GM20000 (cell line): ENCODE data around the gene NR1D1.

ENCODE experiments used
- DNase-seq: peaks from one replicate; pipeline ENCODE4 v3.0.0; 2012; ENCODE audit warnings: low spot score
- CTCF ChIP-seq: IDR thresholded peaks from 2 replicates; pipeline ENCODE4 v1.5.1; 2012; ENCODE audit warnings: mild to moderate bottlenecking, control low read depth; ENCODE audit errors: extremely low read depth, missing control alignments

NR1D1 gene

DNA sequence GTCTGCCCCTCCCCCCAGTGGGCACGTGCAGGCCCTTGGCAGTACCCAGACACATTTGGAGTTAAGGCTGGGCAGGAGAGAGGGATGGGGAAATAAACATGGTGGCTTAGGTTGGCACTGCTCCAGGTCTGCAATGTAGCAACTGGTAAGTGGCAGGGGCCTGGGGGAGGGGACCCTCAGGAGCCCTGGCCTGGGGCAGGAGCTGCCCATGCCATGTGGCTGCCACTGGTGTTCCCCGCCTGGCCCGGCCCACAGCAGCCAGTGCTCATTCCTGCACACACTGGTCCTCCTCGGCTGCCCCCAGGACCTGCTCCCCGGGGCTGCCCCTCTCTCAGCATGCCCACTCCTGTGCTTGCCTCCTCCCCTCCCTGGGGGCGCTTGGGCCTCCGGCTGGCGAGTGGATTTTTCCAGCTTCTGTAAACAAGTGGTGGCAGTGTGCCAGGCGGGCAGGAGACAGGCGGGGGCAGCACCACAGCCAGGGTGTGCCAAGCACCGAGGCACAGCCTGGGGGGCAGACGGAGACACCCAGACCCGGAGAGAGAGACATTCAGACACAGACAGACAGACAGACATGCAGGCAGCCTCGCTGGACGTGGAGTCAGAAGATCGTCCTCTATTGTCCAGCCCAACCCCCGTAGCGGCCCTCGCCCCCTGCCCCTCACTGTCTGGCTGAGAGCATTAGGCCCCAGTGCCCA, 28.2 kb downstream of the NR1D1 start:
- DNase-seq, result no peak
- TF ChIP-seq CTCF, result no peak

DNA sequence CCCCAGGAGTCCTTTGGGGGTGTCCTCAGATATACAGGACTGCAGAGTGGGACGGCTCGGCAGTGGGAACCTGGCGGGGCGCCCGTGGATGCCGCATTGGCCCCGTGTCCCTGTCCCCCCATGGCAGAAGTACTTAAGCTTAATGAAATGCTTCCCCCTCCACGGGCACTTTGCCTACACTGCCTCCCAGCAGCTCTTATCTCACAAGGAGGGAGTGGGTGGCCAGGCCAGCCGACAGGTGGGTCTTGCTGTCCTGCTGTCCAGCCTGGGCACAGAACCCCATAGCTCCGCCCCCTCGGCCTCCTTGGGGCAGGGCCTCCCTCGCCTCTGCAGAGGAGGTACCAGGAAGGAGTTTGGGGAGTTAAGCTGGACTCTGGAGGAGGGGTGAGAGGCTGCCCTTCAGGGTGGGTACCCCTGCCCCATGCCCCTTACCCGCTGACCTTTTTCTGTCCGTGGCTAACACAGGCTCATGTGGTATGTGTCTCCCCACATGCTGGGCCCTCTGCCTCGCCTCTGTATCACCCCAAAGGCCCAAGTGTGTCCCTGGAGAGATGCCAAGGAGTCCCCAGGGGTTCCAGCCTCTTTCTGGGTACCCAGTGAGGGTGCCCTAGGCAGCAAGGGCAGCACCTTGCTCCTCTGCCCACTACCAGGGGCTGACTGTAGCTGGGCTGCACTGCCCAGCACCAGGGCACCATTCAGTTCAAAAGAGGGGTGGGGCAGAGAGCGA, 28.9 kb downstream of the NR1D1 start:
- DNase-seq, result no peak

DNA sequence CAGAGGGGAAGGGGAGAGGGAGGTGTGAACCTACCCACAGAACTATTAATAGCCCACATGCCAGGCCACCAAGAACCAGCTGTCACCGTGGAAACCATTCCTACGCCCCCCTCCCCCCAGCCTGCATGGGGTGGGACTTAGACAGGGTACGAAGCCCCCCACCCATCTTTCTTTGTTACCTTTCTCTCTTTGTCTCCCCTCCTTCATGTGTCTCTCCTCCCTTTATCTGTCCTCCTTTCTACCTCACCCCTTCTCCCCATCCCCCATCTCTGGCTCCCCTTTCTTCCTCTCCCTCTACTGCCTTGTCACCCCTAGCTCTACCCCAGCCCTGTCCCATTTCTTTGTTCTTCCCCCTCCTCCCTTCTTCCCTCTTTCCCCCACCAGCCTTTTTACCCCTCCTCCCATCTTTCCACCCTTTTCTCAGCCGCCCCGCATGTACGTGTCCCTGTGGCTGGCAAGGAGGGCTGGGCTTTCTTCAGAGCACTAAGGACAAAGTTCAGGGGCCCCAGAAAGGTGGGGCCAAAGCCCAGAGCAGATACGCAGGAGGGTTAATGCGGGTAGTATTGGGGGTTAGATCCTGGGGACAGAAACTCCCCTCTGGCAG, 29.6 kb downstream of the NR1D1 start:
- no peak for DNase-seq
- no peak for TF ChIP-seq CTCF

More for the DNA sequence above, 28.9 kb downstream of the NR1D1 start:
- no peak for TF ChIP-seq CTCF

GRCh38 chr17:40069751-40070708, 30.4 kb downstream of the NR1D1 start:
- TF ChIP-seq CTCF, result no peak
- peak; percentile 54 for DNase-seq

DNA sequence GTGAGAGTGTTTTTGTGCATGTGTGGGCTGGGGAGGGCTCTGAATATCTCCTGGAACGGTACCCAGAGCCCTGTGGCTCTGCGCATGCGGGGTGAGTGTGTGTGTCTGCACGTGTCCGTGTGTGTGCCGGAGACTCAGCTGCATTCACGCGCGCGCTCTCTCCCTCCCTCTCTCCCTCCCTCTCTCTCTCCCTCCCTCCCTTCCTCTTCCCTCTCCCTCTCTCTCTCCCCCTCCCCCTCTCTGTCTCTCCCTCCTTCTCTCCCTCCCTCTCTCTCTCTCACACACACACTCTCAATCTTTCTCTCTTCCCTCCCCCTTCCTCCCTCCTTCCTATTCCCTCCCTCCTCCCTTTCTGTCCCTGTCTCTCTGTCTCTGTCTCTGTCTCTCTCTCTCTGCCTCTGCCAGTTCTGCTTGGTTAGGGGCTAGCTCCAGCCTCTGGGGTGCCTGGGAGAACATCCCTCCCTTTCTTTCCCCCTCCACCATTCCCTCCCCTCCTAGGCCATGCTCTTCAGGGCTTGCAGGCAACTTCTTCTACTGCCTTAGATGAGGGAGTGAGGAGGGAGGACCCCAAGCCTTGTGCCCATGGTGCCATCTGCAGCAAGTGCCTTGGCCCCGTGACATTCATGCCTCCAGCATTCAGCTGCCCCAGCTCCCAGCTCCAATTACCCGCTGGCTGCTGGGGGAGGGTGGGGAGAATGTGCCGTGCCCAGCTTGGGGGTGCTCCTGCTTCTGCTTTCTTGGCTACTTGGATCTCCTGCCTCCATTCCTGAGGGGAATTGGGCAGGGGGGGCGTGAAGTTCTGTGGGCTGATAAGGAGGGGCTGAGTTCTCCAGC, 31.3 kb downstream of the NR1D1 start:
- no peak for TF ChIP-seq CTCF
- DNase-seq, result peak; percentile 74

- DNase-seq, result no peak
- no peak for TF ChIP-seq CTCF
Observed at GRCh38 chr17:40068584-40068916, 31.8 kb downstream of the NR1D1 start.
